ENCODE measurements around the gene ITGA1.

The ITGA1 gene

GRCh38 chr5:52773342-52773741 lies 14.4 kb upstream of the ITGA1 start:
- no peak for DNase-seq

DNA sequence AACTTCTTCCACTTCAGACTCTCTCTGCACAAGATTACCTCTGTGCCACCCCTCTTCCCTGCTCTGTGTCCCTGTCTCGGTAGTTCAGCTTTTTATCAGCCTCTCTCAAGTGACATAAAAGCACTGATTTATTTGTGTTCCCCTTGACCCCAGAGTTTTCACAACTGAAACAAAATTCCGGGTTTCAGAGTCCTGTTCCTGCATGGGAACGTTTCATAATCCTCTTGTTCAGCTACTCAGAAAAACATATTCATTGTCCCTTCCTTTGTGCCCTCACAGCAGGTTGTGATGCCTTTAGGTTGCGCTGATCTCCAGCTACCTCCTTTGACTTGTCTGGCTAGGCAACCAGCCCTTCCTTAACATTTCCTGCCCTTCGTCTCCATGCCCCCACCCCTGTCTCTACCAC lies 13.7 kb upstream of the ITGA1 start:
- no peak for DNase-seq

DNA sequence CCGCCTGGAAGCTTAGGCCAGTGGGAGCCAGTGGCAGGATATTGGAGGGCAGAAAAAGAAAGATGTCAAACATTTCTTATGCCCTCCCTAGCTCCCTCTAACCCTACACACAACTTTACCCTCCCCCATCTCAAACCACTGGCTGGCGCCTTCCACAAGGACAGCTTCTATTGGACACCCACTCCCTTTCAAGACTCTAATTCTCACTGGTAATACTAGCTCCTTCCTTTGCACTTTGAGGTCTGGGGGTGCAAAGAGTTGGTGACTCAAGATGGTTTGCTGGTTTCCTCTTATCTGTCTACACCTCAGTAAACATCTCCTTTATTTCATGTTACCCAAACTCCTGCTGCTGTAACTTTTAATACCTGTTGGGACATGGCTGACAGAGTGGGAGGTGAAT lies 11.6 kb upstream of the ITGA1 start:
- peak; percentile 20 for DNase-seq

- no peak for DNase-seq
Measured at GRCh38 chr5:52777186-52777585, 10.5 kb upstream of the ITGA1 start.

- DNase-seq: no peak
Measured at GRCh38 chr5:52778781-52779180, 8.9 kb upstream of the ITGA1 start.

DNA sequence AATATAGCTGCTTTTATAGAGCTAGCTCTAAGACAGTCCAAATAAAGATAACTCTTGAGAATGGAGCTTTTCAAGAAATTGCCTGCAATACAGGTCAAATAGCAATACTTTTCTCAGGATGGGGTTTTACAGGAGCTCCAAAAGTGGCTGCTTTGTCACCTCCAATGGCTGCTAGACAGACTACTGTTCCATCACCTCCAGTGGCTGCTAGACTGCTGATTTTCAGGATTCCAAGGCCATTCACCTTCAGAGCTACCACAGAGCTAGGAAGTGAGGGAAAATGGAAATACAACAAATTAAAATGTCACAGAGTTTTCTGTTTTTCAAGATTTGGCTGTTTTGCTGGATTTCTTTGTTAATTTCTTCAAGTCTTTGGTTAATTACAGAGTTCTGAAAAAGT lies 8.5 kb upstream of the ITGA1 start:
- no peak for DNase-seq

DNA sequence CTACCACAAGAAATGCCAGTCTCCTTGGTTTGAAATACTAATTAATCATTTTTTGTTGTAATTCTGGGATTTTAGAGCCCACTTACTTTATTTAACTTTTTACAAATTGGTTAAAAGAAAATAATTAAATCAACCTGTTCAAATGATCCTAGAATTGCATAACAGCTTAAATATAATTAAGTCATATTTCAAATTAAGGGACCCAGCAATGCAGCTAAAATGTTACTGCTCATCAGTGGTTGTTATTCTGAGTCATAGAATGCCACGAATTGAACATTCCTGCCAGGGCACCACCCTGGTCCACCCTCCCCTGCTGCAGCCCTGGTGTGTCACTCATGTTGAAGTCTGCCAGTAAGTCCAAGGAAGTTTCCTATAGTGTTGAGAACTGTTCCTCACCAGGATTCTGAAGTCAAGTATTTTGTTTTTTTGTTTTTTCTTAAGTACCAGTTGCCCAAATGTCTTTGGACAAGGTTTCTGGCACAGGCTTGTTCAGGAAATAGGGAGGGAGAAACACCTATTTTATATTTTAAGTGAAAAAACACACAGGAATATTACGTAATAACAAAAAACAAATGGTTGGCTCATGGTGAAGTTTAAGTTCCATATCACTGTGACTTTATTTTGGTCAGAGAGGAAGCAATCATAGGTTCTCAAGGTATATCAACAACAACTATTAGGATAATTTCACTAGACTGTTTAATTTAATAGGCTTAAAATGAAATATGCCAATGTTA lies 4.3 kb upstream of the ITGA1 start:
- no peak for DNase-seq

DNA sequence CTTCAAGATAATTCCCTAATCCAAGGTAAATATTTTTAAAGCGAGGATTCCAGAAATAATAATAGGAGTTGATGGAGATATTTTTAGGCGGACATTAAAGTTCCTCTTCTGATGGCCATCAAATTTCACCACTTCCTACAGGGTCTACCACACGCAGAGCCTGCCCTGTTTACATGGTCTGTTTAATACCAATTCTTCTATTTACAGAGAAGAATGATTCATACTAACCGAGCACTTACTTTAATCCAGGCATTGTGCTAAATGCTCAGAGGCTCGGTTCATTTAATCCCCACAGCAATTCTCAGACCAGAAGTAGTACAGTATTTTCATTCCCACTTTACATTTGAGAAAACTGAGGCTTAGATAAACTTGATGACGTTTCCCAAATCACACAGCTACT lies 3.0 kb upstream of the ITGA1 start:
- no peak for DNase-seq

- DNase-seq: no peak
Measured at GRCh38 chr5:52786391-52786790, 1.3 kb upstream of the ITGA1 start.

GRCh38 chr5:52786949-52787599 lies 642 bp upstream of the ITGA1 start:
- DNase-seq: peak; percentile 27

DNA sequence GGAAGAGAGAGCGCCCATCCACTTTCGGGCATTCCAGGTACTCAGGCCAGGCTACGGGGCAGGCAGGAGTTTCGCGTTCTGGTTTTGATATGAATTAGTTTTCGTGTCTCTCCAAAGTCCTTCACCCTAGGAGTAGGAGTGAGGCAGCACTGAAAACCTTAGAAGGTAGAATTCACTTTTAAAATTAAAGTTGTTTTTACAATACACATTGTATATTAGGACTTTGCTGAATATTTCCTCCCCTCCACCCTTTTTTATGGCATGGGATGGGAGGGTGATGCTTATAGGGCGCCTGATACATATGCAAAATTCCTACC lies 747 bp downstream of the ITGA1 start:
- no peak for DNase-seq

DNA sequence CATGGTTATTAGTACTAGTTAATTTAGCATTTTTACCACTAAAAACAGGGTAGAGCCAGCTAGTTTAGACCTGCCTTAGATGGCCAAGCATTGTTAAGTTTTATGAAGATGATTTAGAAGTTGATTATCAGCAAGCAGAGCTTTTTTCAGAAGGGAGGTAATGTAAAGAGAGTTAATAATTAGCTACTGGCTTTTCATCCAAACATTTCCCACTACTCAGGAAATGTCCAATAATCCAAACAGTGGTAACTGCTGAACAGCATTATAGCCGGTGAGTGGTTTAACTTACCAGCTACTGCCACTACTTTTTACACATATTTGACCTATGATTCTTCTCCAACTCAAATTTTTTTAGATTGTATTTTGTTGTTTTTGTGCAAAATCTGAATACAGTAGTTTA lies 1.7 kb downstream of the ITGA1 start:
- DNase-seq: no peak

- DNase-seq: no peak
Measured at GRCh38 chr5:52789851-52790250, 2.1 kb downstream of the ITGA1 start.

GRCh38 chr5:52791366-52791765 lies 3.6 kb downstream of the ITGA1 start:
- no peak for DNase-seq

DNA sequence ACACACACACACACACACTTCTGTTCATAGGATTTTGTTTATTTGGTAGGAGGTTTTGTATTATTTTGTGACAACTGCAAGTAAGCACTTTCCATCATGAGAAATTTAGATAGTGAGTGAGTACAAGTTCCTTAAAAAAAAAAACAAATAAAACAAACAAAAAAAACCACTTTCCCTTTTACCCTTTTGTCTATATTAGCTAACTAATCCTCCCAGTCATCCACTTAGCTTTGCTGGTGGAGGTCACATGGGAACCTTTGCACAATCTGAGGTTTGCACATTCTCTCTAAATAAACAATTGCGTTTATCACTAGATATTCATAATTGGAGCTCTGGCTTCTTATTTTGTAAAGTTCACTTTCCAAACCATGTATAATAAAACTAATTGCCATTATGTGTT lies 6.8 kb downstream of the ITGA1 start:
- DNase-seq: no peak

GRCh38 chr5:52796031-52796430 lies 8.3 kb downstream of the ITGA1 start:
- DNase-seq: no peak

- no peak for DNase-seq
Measured at GRCh38 chr5:52796516-52797103, 8.9 kb downstream of the ITGA1 start.

GRCh38 chr5:52798938-52799337 lies 11.2 kb downstream of the ITGA1 start:
- DNase-seq: no peak

DNA sequence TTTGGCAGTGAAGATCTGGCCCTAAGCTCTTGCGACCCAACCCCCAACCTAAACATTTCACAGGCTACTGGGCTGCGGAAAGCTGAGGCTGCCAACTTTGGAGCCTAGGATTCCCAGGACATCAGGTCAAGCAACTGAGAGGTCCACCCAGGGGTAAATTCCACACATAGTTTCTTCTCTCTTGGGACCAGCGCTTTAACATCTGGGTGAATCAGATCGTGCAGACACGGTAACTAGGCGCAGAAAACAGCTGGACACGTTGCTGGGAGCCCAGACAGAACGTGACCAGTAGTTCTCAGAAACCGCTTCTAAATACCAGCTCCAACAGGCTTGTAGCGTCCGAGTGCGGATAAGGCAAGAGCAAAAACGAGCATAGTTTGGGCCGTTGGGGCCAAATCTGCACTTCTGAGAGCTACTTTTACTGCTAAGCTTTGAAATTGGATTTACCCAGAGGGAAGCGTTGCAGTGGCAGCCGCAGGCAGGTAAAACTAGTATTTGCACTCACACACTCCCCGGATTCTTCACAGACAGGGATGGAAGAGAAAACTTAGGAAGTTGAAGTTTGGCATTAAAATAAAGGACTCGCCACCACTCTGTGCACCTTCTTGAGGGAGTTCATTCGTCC lies 11.8 kb downstream of the ITGA1 start:
- DNase-seq: no peak

DNA sequence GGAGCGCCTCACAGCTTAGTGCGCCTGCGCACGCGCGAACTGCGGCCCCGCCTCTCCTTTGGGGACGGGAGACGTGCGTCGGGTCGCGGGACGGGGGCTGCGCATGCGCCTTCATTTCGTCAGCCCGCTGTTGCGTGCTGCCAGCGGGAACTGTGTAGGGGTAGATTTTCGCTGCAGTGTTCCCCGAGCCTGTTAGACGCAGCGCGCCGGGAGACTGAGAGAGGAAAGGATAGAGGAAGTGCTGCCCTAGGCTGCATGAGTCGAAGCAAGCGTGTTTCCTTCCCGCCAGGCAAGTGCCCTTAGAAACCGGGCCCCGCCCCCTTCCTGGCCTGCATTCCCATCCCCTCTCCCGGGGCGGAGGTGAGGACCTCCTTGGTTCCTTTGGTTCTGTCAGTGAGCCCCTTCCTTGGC lies 12.3 kb downstream of the ITGA1 start:
- peak; percentile 97 for DNase-seq

DNA sequence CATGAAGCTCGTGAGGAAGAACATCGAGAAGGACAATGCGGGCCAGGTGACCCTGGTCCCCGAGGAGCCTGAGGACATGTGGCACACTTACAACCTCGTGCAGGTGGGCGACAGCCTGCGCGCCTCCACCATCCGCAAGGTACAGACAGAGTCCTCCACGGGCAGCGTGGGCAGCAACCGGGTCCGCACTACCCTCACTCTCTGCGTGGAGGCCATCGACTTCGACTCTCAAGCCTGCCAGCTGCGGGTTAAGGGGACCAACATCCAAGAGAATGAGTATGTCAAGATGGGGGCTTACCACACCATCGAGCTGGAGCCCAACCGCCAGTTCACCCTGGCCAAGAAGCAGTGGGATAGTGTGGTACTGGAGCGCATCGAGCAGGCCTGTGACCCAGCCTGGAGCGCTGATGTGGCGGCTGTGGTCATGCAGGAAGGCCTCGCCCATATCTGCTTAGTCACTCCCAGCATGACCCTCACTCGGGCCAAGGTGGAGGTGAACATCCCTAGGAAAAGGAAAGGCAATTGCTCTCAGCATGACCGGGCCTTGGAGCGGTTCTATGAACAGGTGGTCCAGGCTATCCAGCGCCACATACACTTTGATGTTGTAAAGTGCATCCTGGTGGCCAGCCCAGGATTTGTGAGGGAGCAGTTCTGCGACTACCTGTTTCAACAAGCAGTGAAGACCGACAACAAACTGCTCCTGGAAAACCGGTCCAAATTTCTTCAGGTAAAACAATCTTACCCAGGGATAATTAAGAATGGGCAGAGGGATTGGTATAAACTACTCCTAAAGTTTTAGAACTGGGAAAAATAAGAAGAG lies 12.9 kb downstream of the ITGA1 start:
- peak; percentile 64 for DNase-seq

DNA sequence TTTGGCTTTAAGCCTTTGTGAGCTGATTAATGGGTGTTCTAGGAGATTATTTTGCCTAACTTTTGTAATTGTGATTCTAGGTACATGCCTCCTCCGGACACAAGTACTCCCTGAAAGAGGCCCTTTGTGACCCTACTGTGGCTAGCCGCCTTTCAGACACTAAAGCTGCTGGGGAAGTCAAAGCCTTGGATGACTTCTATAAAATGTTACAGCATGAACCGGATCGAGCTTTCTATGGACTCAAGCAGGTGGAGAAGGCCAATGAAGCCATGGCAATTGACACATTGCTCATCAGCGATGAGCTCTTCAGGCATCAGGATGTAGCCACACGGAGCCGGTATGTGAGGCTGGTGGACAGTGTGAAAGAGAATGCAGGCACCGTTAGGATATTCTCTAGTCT lies 13.6 kb downstream of the ITGA1 start:
- no peak for DNase-seq

DNA sequence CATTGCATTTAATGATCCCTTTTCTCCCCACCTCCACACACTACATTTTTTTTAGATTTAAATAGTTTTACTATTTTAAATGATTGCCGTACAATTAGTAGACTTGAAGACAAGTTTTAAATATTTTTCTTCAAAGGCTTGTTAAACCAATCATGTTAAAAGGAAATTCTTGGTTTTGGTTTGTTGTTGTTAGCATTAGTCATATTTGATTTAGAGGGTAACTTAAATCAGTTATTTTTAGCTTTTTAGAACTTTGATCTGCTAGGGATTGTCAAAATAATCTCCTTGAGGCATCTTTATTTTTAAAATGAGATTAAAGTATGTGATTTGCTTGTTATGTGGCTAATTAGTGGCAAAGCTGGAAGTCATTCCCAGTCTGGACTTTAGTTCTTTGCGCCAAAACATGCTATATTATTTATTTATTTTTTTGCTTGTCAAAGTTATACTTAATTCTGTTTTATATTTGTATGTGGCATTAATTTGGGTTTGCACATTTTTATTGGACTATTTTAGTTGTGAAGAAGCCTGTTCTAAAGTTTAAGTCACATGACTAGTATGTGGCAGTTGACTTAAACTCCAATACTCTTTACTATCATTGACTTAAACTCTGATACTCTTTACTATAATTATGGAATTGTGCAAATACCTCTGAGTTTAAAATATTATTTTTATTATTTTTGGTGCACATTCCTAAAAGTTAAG lies 14.7 kb downstream of the ITGA1 start:
- DNase-seq: no peak
